H1 (cell line): ENCODE data around the gene BNC2. TPM values are rescaled to one million over a fixed set of nuclear protein-coding genes. Genes with fewer than 3 reads are reported as not detected.

Experiments
- ASH2L ChIP-seq: fragments of 200-600, 300-600 bp; sonication (generic); IDR thresholded peaks from one replicate; pipeline ENCODE4 v1.7.1; 2017; ENCODE audit warnings: low read length
- BCL11A ChIP-seq, 2 experiments: IDR thresholded peaks; one replicate each; pipeline ENCODE4 v1.6.1; 2011; ENCODE audit warnings: low read depth in 2 of 2, low read length in 2 of 2, mild to moderate bottlenecking in 2 of 2
- CREB1 ChIP-seq: IDR thresholded peaks from 2 replicates; pipeline ENCODE4 v1.6.1; 2012; ENCODE audit warnings: inconsistent platforms
- EZH2 ChIP-seq: fragments of 200-600 bp; sonication (generic); IDR thresholded peaks from 2 replicates; pipeline ENCODE4 v1.7.1; 2012; ENCODE audit warnings: low read depth, mild to moderate bottlenecking, moderate library complexity, low read length, inconsistent platforms; ENCODE audit not compliant: severe bottlenecking
- JUND ChIP-seq: IDR thresholded peaks from 2 replicates; pipeline ENCODE4 v1.6.1; 2011; ENCODE audit warnings: mild to moderate bottlenecking, improper control_type of control experiment, low read length
- KDM4A ChIP-seq: IDR thresholded peaks from one replicate; pipeline ENCODE4 v1.7.1; 2012; ENCODE audit warnings: low read depth, mild to moderate bottlenecking, moderate library complexity, low read length, inconsistent platforms; ENCODE audit not compliant: severe bottlenecking
- POLR2AphosphoS5 ChIP-seq: IDR thresholded peaks from 2 replicates; pipeline ENCODE4 v1.6.1; 2011; ENCODE audit warnings: low read depth, low read length
- SIRT6 ChIP-seq: IDR thresholded peaks from one replicate; pipeline ENCODE4 v1.7.1; 2012; ENCODE audit warnings: low read length, inconsistent platforms
- SP2 ChIP-seq: IDR thresholded peaks from 2 replicates; pipeline ENCODE4 v1.6.1; 2012; ENCODE audit warnings: mild to moderate bottlenecking, low read length, inconsistent platforms
- TCF12 ChIP-seq: IDR thresholded peaks from 2 replicates; pipeline ENCODE4 v1.6.1; 2011; ENCODE audit warnings: low read depth, mild to moderate bottlenecking, low read length
- TEAD4 ChIP-seq: IDR thresholded peaks from 2 replicates; pipeline ENCODE4 v1.6.1; 2012; ENCODE audit warnings: low read depth, low read length, inconsistent platforms, mixed read lengths
- polyA plus RNA-seq, 7 experiments: library from polyadenylated mRNA; depleted of rRNA in 3 of 7; stranded (reverse) in 5 of 7; unstranded in 2 of 7; fragments of >200 nt in 5 of 7; fragments of 200-250 nt in 2 of 7; gene quantifications; 1 replicate in 5 of 7; 2 replicates in 1 of 7; 4 replicates in 1 of 7; pipeline versions ENCODE4 v1.2.1 to v1.2.3, GENCODE V29; 2011 to 2013; ENCODE audit warnings: missing spikeins in 2 of 7, mixed read lengths in 2 of 7
- total RNA-seq: library from RNA; stranded (reverse); fragmentation: NEBNext Ultra II Directional; extraction: Animal tissue kit (Norgen Biotek cat#: 25700); gene quantifications from 2 replicates; pipeline ENCODE4 v1.2.1, GENCODE V29; 2021
- TF ChIP-seq, protein P1 (sequence below): fragments of 300-600 bp; sonication (generic); IDR thresholded peaks from 2 replicates; pipeline ENCODE4 v1.7.1; 2012; ENCODE audit warnings: low read length, moderate library complexity, mild to moderate bottlenecking, inconsistent platforms; ENCODE audit not compliant: insufficient replicate concordance

The BNC2 gene
- total and polyA plus RNA-seq, 2 of the 8 experiments (the other 6 are each of a cell fraction or from before 2014, with no cell fraction given) = 16.0 to 26.8 TPM

DNA sequence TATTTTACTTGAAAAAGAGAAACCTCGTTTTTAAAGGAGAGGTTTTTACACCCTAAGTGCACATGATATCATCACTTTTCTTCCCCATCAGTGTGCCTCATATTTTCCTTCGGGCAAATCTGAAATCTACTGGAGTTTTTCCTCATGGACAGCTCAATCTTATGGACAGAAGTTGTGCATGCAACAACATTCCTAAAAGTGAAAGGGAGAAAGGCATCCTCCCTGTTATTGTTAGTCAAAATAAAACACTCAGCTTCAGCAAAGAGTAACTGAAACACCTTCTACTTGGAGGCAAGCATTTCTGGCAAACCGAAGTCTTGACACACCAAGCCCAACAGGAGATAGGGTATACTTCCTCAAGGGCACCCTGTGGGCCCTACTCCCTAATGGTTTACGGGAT lies 217.9 kb downstream of the BNC2 start (continued):
- TF ChIP-seq, protein P1, sequence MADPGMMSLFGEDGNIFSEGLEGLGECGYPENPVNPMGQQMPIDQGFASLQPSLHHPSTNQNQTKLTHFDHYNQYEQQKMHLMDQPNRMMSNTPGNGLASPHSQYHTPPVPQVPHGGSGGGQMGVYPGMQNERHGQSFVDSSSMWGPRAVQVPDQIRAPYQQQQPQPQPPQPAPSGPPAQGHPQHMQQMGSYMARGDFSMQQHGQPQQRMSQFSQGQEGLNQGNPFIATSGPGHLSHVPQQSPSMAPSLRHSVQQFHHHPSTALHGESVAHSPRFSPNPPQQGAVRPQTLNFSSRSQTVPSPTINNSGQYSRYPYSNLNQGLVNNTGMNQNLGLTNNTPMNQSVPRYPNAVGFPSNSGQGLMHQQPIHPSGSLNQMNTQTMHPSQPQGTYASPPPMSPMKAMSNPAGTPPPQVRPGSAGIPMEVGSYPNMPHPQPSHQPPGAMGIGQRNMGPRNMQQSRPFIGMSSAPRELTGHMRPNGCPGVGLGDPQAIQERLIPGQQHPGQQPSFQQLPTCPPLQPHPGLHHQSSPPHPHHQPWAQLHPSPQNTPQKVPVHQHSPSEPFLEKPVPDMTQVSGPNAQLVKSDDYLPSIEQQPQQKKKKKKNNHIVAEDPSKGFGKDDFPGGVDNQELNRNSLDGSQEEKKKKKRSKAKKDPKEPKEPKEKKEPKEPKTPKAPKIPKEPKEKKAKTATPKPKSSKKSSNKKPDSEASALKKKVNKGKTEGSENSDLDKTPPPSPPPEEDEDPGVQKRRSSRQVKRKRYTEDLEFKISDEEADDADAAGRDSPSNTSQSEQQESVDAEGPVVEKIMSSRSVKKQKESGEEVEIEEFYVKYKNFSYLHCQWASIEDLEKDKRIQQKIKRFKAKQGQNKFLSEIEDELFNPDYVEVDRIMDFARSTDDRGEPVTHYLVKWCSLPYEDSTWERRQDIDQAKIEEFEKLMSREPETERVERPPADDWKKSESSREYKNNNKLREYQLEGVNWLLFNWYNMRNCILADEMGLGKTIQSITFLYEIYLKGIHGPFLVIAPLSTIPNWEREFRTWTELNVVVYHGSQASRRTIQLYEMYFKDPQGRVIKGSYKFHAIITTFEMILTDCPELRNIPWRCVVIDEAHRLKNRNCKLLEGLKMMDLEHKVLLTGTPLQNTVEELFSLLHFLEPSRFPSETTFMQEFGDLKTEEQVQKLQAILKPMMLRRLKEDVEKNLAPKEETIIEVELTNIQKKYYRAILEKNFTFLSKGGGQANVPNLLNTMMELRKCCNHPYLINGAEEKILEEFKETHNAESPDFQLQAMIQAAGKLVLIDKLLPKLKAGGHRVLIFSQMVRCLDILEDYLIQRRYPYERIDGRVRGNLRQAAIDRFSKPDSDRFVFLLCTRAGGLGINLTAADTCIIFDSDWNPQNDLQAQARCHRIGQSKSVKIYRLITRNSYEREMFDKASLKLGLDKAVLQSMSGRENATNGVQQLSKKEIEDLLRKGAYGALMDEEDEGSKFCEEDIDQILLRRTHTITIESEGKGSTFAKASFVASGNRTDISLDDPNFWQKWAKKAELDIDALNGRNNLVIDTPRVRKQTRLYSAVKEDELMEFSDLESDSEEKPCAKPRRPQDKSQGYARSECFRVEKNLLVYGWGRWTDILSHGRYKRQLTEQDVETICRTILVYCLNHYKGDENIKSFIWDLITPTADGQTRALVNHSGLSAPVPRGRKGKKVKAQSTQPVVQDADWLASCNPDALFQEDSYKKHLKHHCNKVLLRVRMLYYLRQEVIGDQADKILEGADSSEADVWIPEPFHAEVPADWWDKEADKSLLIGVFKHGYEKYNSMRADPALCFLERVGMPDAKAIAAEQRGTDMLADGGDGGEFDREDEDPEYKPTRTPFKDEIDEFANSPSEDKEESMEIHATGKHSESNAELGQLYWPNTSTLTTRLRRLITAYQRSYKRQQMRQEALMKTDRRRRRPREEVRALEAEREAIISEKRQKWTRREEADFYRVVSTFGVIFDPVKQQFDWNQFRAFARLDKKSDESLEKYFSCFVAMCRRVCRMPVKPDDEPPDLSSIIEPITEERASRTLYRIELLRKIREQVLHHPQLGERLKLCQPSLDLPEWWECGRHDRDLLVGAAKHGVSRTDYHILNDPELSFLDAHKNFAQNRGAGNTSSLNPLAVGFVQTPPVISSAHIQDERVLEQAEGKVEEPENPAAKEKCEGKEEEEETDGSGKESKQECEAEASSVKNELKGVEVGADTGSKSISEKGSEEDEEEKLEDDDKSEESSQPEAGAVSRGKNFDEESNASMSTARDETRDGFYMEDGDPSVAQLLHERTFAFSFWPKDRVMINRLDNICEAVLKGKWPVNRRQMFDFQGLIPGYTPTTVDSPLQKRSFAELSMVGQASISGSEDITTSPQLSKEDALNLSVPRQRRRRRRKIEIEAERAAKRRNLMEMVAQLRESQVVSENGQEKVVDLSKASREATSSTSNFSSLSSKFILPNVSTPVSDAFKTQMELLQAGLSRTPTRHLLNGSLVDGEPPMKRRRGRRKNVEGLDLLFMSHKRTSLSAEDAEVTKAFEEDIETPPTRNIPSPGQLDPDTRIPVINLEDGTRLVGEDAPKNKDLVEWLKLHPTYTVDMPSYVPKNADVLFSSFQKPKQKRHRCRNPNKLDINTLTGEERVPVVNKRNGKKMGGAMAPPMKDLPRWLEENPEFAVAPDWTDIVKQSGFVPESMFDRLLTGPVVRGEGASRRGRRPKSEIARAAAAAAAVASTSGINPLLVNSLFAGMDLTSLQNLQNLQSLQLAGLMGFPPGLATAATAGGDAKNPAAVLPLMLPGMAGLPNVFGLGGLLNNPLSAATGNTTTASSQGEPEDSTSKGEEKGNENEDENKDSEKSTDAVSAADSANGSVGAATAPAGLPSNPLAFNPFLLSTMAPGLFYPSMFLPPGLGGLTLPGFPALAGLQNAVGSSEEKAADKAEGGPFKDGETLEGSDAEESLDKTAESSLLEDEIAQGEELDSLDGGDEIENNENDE = no peak
- TF ChIP-seq CREB1 = no peak
- TF ChIP-seq EZH2 = no peak
- no peak for TF ChIP-seq SIRT6
- TF ChIP-seq KDM4A = no peak
- no peak for TF ChIP-seq TCF12
- TF ChIP-seq JUND = no peak
- TF ChIP-seq ASH2L = no peak
- no peak for TF ChIP-seq TEAD4
- no peak for TF ChIP-seq SP2
- no peak for TF ChIP-seq POLR2AphosphoS5
- no peak for TF ChIP-seq BCL11A (IDR thresholded peaks at IDR 0.05; ENCODE audit: low read depth in 2 of 2, low read length in 2 of 2)
- TF ChIP-seq, all 59 proteins: peak for 0
